ENCODE results near the gene GNPAT. TPM values are rescaled to one million over a fixed set of nuclear protein-coding genes. Genes with fewer than 3 reads are reported as not detected.

Gene GNPAT
- total and polyA plus RNA-seq, 2 experiments from 2014 or later: 32.8 to 45.4 TPM

GRCh38 chr1:231319080-231319479 lies 78.1 kb downstream of the GNPAT start (continued):
- TF ChIP-seq EZH2 (IDR thresholded peaks at IDR 0.05; ENCODE audit: low read depth, unreplicated experiment): no peak
- TF ChIP-seq ZNF331 (CRISPR knock-in tag; IDR thresholded peaks at IDR 0.05; ENCODE audit: low read depth): no peak
- no peak for TF ChIP-seq CREB1 (CRISPR knock-in tag; IDR thresholded peaks at IDR 0.05; ENCODE audit: low read depth)
- TF ChIP-seq JUNB (IDR thresholded peaks at IDR 0.05; ENCODE audit: unreplicated experiment): no peak
- TF ChIP-seq POLR2AphosphoS5 (IDR thresholded peaks at IDR 0.05; ENCODE audit: low read depth): no peak
- TF ChIP-seq, protein P1, sequence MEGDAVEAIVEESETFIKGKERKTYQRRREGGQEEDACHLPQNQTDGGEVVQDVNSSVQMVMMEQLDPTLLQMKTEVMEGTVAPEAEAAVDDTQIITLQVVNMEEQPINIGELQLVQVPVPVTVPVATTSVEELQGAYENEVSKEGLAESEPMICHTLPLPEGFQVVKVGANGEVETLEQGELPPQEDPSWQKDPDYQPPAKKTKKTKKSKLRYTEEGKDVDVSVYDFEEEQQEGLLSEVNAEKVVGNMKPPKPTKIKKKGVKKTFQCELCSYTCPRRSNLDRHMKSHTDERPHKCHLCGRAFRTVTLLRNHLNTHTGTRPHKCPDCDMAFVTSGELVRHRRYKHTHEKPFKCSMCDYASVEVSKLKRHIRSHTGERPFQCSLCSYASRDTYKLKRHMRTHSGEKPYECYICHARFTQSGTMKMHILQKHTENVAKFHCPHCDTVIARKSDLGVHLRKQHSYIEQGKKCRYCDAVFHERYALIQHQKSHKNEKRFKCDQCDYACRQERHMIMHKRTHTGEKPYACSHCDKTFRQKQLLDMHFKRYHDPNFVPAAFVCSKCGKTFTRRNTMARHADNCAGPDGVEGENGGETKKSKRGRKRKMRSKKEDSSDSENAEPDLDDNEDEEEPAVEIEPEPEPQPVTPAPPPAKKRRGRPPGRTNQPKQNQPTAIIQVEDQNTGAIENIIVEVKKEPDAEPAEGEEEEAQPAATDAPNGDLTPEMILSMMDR (conservative IDR thresholded peaks at IDR 0.05; ENCODE audit: low read depth in 2 of 2): no peak
- TF ChIP-seq, protein P2, sequence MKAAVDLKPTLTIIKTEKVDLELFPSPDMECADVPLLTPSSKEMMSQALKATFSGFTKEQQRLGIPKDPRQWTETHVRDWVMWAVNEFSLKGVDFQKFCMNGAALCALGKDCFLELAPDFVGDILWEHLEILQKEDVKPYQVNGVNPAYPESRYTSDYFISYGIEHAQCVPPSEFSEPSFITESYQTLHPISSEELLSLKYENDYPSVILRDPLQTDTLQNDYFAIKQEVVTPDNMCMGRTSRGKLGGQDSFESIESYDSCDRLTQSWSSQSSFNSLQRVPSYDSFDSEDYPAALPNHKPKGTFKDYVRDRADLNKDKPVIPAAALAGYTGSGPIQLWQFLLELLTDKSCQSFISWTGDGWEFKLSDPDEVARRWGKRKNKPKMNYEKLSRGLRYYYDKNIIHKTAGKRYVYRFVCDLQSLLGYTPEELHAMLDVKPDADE (IDR thresholded peaks at IDR 0.05): no peak
- TF ChIP-seq NANOG (IDR thresholded peaks at IDR 0.05; ENCODE audit: borderline replicate concordance): no peak

GRCh38 chr1:231322880-231323530 lies 82.0 kb downstream of the GNPAT start:
- DNase-seq (ENCODE audit: low spot score): no peak
- no peaks in the 10 kb centered on the region for H3K27me3 ChIP-seq (ENCODE audit: insufficient read depth)
- H3K4me2 ChIP-seq: no peak overlapping the region
- H3K4me1 ChIP-seq (ENCODE audit: insufficient read depth): peaks cover 5% of the 10 kb centered on the region; the same call in 1 of the 2 replicates
- H3K9me3 Mint-ChIP-seq: no peaks in the 10 kb centered on the region
- TF ChIP-seq, protein P1 (conservative IDR thresholded peaks at IDR 0.05; ENCODE audit: low read depth in 2 of 2): peak in 1 of 2 experiments; percentile 7; a peak in 1 of 4 replicates
- TF ChIP-seq ZNF331 (CRISPR knock-in tag; IDR thresholded peaks at IDR 0.05; ENCODE audit: low read depth): no peak
- peaks cover 4% of the 10 kb centered on the region; the same call in 2 of the 3 replicates for H3K4me1 Mint-ChIP-seq
- no peaks in the 10 kb centered on the region for H3K36me3 Mint-ChIP-seq (ENCODE audit: low read depth)
- H3K4me3 ChIP-seq: no peak overlapping the region
- no peak overlapping the region for H2AFZ ChIP-seq
- no peak overlapping the region for H3K27ac Mint-ChIP-seq
- H3K4me3 Mint-ChIP-seq: no peak overlapping the region
- no peak overlapping the region for H3K27ac ChIP-seq (ENCODE audit: low read depth)
- H3K9me2 ChIP-seq (ENCODE audit: insufficient read depth): no peaks in the 10 kb centered on the region
- H3K36me3 ChIP-seq (ENCODE audit: insufficient read depth): no peaks in the 10 kb centered on the region
- no peaks in the 10 kb centered on the region for H3K79me2 ChIP-seq (replicated peaks; ENCODE audit: insufficient read depth)
- ATAC-seq: no peak
- no peaks in the 10 kb centered on the region for H4K20me1 ChIP-seq (replicated peaks; ENCODE audit: insufficient read depth)
- peaks cover 3% of the 10 kb centered on the region for H3K27me3 Mint-ChIP-seq (ENCODE audit: insufficient read depth, low read depth, poor library complexity)
- H3F3A ChIP-seq (replicated peaks; ENCODE audit: low read depth): no peaks in the 10 kb centered on the region

All from GM23338 (cell line).